Psoas muscle (tissue), 8 donors: ENCODE measurements around the gene KAZN. TPM values are rescaled to one million over a fixed set of nuclear protein-coding genes. Genes with fewer than 3 reads are reported as not detected.

Source experiments
- ATAC-seq, 4 donors: fragments of 200-7000 bp; cut with Tn5 transposase; one replicate each; pipeline ENCODE4 v1.9.1; 2020; ENCODE audit warnings: moderate library complexity in 3 of 4, mild to moderate bottlenecking in 2 of 4
- DNase-seq, 2 donors: peaks; one replicate each; pipeline ENCODE4 v3.0.0-alpha.2; 2020
- H3K27ac ChIP-seq: fragments of 200-600 bp; one replicate; pipeline ENCODE4 v1.8.0; 2022
- H3K27me3 ChIP-seq, 3 donors: fragments of 200-600 bp in 1 of 3; one replicate each; pipeline versions ENCODE4 v1.6.1 to v1.8.0; 2013 to 2022; ENCODE audit warnings: low read length in 2 of 3, mild to moderate bottlenecking in 2 of 3, moderate library complexity in 1 of 3; ENCODE audit not compliant: insufficient read depth in 3 of 3
- H3K36me3 ChIP-seq, 2 donors: fragments of 200-600 bp in 1 of 2; one replicate each; pipeline versions ENCODE4 v1.6.1 to v1.8.0; 2013 to 2022; ENCODE audit warnings: low read depth in 1 of 2, mild to moderate bottlenecking in 1 of 2, moderate library complexity in 1 of 2; ENCODE audit not compliant: insufficient read depth in 1 of 2
- H3K4me1 ChIP-seq: fragments of 200-600 bp; one replicate; pipeline ENCODE4 v1.8.0; 2022
- H3K4me3 ChIP-seq: fragments of 200-600 bp; one replicate; pipeline ENCODE4 v1.8.0; 2022; ENCODE audit warnings: mild to moderate bottlenecking
- H3K9me3 ChIP-seq: fragments of 200-600 bp; one replicate; pipeline ENCODE4 v1.8.0; 2022
- CTCF ChIP-seq: fragments of 200-600 bp; IDR thresholded peaks from one replicate; pipeline ENCODE4 v1.8.0; 2022; ENCODE audit warnings: antibody characterized with exemption
- whole genome bisulfite sequencing, 3 donors: extraction: QIAGEN DNeasy Blood & Tissue Kit; methylation state at CpG; one replicate each; pipeline versions ENCODE4 v1.1.6 to v1.1.7; 2013; 5-methylcytosine and 5-hydroxymethylcytosine counted together
- intact Hi-C, 2 donors: fragments of 100-400 bp; cut with DNase I; formaldehyde crosslinking; loops; one replicate each; pipeline versions ENCODE4 v1.11.0 to v1.14.2; 2022
- polyA plus RNA-seq, 3 donors: library from polyadenylated mRNA; stranded (reverse); fragments of 200-250 nt; gene quantifications; one replicate each; pipeline ENCODE4 v1.2.3, GENCODE V29; 2013
- total RNA-seq, 4 donors: library from RNA; stranded (reverse); fragmentation: NEBNext Ultra II Directional in 2 of 4; extraction: Animal tissue kit (Norgen Biotek cat#: 25700) in 2 of 4; gene quantifications; one replicate each; pipeline versions ENCODE4 v1.2.1 to v1.2.4, GENCODE V29; 2021 to 2023
- donor health status: healthy with polysubstance abuse.
- donor health status: DM: no; HTN: no; CAD: no; lungs with moderate emphysema.
- donor health status: Bipolar disorder and iron deficiency.
- donor health status: healthy.
- donor health status: DM: yes; HTN: yes; CAD: no.
- donor health status: DM: no; HTN: no; CAD: no.
- donor health status: DM: no; HTN: no; CAD: no.
- donor health status: DM: yes; HTN: yes; CAD: no.

The KAZN gene
- total and polyA plus RNA-seq, 7 donors: 0.23 to 2.3 (median 0.97) TPM

GRCh38 chr1:14653461-14653960 lies 55.0 kb downstream of the KAZN start:
- Histone ChIP-seq H3K9me3 (no peaks in the 10 kb centered on the region), H3K27me3 (no peaks in the 10 kb centered on the region), H3K36me3 (no peaks in the 10 kb centered on the region), H3K4me3 (no peak overlapping the region), H3K4me1 (no peaks in the 10 kb centered on the region), H3K27ac (no peak overlapping the region)
- 80 to 87% (median 81%) methylated on average over 8 of the region's 8 CpGs for WGBS, 3 donors
- TF ChIP-seq CTCF: no peak
- intact Hi-C loops: no loop called here
- DNase-seq (no peak), ATAC-seq (no peak)

GRCh38 chr1:14654554-14654953 lies 56.1 kb downstream of the KAZN start:
- H3K9me3 ChIP-seq: no peaks in the 10 kb centered on the region
- no peak for TF ChIP-seq CTCF
- no peaks in the 10 kb centered on the region for H3K36me3 ChIP-seq
- no peak overlapping the region for H3K27ac ChIP-seq
- no peak for ATAC-seq
- DNase-seq: no peak
- WGBS, 3 donors: 90 to 100% (median 95%) methylated on average over 1 of the region's 1 CpG
- no peaks in the 10 kb centered on the region for H3K27me3 ChIP-seq
- H3K4me3 ChIP-seq: no peak overlapping the region
- intact Hi-C loops: no loop called here
- H3K4me1 ChIP-seq: no peaks in the 10 kb centered on the region

- H3K9me3 ChIP-seq: no peaks in the 10 kb centered on the region
- no peak overlapping the region for H3K4me3 ChIP-seq
- no peaks in the 10 kb centered on the region for H3K36me3 ChIP-seq
- no peak overlapping the region for H3K27ac ChIP-seq
- DNase-seq (no peak), ATAC-seq (no peak)
- WGBS, 3 donors: 66 to 79% (median 67%) methylated on average over 7 of the region's 7 CpGs
- intact Hi-C loops: no loop called here
- H3K4me1 ChIP-seq: no peaks in the 10 kb centered on the region
- no peaks in the 10 kb centered on the region for H3K27me3 ChIP-seq
- TF ChIP-seq CTCF: no peak
Measured at GRCh38 chr1:14655385-14655784, 56.9 kb downstream of the KAZN start.

DNA sequence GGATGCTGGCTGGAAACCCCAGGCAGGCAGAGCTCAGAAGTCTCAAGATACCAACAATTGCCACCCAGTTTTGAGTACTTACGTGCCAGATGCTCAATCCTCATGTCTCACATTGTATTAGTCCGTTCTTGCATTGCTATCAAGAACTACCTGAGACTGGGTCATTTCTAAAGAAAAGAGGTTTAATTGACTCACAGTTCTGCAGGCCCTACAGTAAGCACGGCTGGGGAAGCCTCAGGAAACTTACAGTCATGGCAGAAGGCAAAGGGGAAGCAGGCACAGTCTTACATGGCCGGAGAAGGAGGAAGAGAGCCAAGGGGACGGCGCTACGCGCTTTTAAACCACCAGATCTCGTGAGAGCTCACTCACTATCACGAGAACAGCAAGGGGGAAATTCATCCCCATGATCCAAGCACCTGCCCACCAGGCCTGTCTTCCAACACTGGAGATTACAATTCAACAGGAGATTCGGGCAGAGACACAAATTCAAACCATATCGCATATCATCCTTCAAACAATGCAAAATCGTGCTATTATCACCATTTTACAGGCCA lies 58.0 kb downstream of the KAZN start:
- Histone ChIP-seq H3K36me3 (no peaks in the 10 kb centered on the region), H3K4me1 (no peaks in the 10 kb centered on the region), H3K4me3 (no peak overlapping the region), H3K27ac (no peak overlapping the region), H3K27me3 (peaks cover 0 to 2% (median 0%) of the 10 kb centered on the region in 3 donors), H3K9me3 (no peaks in the 10 kb centered on the region)
- no peak for ATAC-seq
- 80 to 83% (median 80%) methylated on average over 13 of the region's 13 CpGs for WGBS, 3 donors
- DNase-seq: no peak
- intact Hi-C loops: no loop called here
- no peak for TF ChIP-seq CTCF

DNA sequence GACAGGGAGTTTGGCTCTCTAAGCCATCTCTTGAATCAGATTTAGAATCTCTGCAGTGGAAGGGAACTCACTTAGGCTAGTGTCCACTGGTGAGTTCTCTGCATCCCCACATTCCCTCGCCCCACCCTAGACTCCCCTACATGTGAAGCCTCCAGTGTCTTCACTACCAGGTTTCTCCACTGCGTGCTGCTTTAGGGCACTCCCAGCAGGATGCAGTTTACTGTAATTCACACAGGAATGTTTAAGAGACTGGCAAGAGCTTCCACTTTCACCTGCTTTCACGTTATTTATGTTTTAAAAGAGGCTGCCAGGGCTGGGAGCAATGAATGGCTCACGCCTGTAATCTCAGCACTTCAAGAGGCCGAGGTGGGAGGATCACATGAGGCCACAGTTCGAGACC lies 60.2 kb downstream of the KAZN start:
- no peaks in the 10 kb centered on the region for H3K9me3 ChIP-seq

More for the DNA sequence above, 60.2 kb downstream of the KAZN start:
- Histone ChIP-seq H3K4me3 (no peak overlapping the region), H3K27ac (no peak overlapping the region), H3K27me3 (peaks cover 0 to 5% (median 2%) of the 10 kb centered on the region in 3 donors), H3K36me3 (no peaks in the 10 kb centered on the region), H3K4me1 (no peaks in the 10 kb centered on the region)
- 87 to 93% (median 87%) methylated on average over 6 of the region's 6 CpGs for WGBS, 3 donors
- no peak for DNase-seq
- no peak for ATAC-seq
- intact Hi-C loops: no loop called here
- no peak for TF ChIP-seq CTCF
